Mesothelial cell of epicardium (in vitro differentiated cells): ENCODE measurements around the gene EML1. TPM values are rescaled to one million over a fixed set of nuclear protein-coding genes. Genes with fewer than 3 reads are reported as not detected.

ENCODE experiments used
- DNase-seq, 2 experiments: peaks; one replicate each; pipeline ENCODE4 v3.0.0; 2021; ENCODE audit warnings: low spot score in 2 of 2; ENCODE audit not compliant: unreplicated experiment in 2 of 2
- H3K27ac Mint-ChIP-seq: 2 replicates; pipeline ENCODE4 v1.8.0; 2021; ENCODE audit warnings: mixed read lengths
- H3K27me3 Mint-ChIP-seq: 2 replicates; pipeline ENCODE4 v1.8.0; 2021; ENCODE audit warnings: low read depth, mixed read lengths
- H3K36me3 Mint-ChIP-seq: 2 replicates; pipeline ENCODE4 v1.8.0; 2021; ENCODE audit warnings: mixed read lengths
- H3K4me1 Mint-ChIP-seq: 2 replicates; pipeline ENCODE4 v1.8.0; 2021; ENCODE audit warnings: mixed read lengths
- H3K4me3 Mint-ChIP-seq: 2 replicates; pipeline ENCODE4 v1.8.0; 2021; ENCODE audit warnings: mild to moderate bottlenecking, moderate library complexity, mixed read lengths
- H3K9me3 Mint-ChIP-seq: 2 replicates; pipeline ENCODE4 v1.8.0; 2021; ENCODE audit warnings: mixed read lengths
- total RNA-seq: library from RNA; stranded (reverse); gene quantifications from 3 replicates; pipeline ENCODE4 v1.2.1, GENCODE V29; 2021
- TF ChIP-seq, protein P1 (sequence below): fragments of 200-600 bp; sonication (generic); IDR thresholded peaks from one replicate; pipeline ENCODE4 v1.5.0; 2021; ENCODE audit warnings: antibody characterized with exemption; ENCODE audit not compliant: unreplicated experiment

The EML1 gene
- total RNA-seq, 1 donor from 2014 or later, result 18.9 TPM

DNA sequence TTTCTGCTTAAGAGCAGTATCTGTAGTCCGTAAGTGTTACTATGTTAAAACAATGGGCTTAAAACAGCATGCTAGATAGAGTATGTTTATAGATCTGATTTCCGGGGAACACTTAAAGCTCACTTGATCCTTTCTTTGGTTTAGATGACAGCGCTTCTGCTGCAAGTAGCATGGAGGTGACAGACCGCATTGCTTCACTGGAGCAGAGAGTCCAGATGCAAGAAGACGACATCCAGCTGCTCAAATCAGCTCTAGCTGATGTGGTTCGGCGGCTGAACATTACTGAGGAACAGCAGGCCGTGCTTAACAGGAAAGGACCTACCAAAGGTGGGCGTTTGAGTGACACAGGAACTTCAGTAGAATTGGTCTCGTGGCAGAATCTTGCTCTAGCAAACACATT lies 57.5 kb downstream of the EML1 start:
- H3K27ac Mint-ChIP-seq, result no peak overlapping the region
- H3K9me3 Mint-ChIP-seq, result peaks cover 10% of the 10 kb centered on the region
- H3K4me1 Mint-ChIP-seq, result no peaks in the 10 kb centered on the region
- no peak overlapping the region for H3K4me3 Mint-ChIP-seq
- TF ChIP-seq, protein P1, sequence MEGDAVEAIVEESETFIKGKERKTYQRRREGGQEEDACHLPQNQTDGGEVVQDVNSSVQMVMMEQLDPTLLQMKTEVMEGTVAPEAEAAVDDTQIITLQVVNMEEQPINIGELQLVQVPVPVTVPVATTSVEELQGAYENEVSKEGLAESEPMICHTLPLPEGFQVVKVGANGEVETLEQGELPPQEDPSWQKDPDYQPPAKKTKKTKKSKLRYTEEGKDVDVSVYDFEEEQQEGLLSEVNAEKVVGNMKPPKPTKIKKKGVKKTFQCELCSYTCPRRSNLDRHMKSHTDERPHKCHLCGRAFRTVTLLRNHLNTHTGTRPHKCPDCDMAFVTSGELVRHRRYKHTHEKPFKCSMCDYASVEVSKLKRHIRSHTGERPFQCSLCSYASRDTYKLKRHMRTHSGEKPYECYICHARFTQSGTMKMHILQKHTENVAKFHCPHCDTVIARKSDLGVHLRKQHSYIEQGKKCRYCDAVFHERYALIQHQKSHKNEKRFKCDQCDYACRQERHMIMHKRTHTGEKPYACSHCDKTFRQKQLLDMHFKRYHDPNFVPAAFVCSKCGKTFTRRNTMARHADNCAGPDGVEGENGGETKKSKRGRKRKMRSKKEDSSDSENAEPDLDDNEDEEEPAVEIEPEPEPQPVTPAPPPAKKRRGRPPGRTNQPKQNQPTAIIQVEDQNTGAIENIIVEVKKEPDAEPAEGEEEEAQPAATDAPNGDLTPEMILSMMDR, result no peak
- H3K27me3 Mint-ChIP-seq, result peaks cover 8% of the 10 kb centered on the region
- peaks cover 11% of the 10 kb centered on the region for H3K36me3 Mint-ChIP-seq
- DNase-seq, result no peak

DNA sequence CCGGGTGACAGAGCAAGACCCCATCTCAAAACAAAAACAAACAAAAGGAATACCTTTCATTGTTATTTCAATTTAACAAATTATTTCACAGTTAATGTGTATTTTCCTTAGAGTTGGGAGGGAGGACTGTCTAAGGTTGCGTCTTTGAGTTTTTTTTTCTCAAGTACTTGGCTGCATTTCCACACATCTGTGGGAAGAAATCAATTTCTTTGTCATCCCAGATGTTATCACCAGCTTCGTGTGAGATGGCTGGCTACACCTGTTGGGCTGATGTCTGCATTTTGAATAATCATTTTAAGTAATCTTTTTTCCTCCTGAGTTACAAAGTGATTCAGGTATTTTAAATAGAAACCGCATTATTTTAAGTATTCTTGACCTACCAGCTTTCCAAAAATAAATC lies 59.4 kb downstream of the EML1 start:
- Mint-ChIP-seq H3K36me3 (peaks cover 6% of the 10 kb centered on the region), H3K4me1 (no peaks in the 10 kb centered on the region), H3K27me3 (peaks cover 8% of the 10 kb centered on the region), H3K4me3 (no peak overlapping the region), H3K27ac (no peak overlapping the region), H3K9me3 (peaks cover 5% of the 10 kb centered on the region)
- TF ChIP-seq, protein P1, result no peak
- no peak for DNase-seq

DNA sequence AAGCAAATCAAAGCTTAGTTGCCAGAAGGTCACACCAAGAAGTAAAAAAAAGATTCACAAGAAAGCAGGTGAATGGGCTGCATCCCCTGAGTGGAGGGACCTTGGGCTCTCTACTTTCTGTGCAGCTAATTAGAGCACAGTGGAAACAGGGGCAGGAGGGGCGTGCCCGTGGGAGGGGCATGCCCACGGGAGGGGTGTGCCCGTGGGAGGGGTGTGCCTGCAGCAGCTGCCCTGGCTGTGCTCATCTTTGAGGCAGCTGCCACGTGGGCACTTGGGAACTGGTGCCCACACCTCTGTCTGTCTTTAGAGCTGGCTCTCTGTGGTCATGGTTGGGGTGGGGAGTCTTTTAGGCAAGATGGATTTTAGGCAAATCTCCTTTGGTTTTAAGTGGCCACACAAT lies 60.0 kb downstream of the EML1 start:
- DNase-seq, result no peak
- H3K4me3 Mint-ChIP-seq, result no peak overlapping the region
- H3K27me3 Mint-ChIP-seq, result peaks cover 8% of the 10 kb centered on the region
- H3K27ac Mint-ChIP-seq, result no peak overlapping the region
- peaks cover 6% of the 10 kb centered on the region for H3K36me3 Mint-ChIP-seq
- TF ChIP-seq, protein P1, result no peak
- H3K4me1 Mint-ChIP-seq, result no peaks in the 10 kb centered on the region
- no peaks in the 10 kb centered on the region for H3K9me3 Mint-ChIP-seq

DNA sequence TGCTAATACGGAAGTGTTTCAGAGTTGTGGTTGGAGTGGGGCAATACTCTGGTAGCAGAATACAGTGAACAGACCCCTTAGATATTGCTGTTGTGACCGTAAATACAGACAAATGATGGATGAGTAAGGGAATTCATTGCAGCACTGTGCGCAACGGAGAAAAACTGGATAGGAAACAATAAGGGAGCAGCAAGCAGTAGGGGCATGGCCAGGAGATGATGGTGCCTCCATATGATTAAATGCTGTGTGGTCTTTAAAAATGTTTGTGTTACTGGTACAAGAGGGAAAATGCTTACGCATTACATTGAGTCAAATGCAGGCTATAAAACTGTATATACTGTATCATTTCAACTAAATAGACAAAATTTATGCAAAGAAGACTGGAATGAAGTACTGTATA lies 61.6 kb downstream of the EML1 start:
- no peaks in the 10 kb centered on the region for H3K9me3 Mint-ChIP-seq
- TF ChIP-seq, protein P1, result no peak
- H3K27ac Mint-ChIP-seq, result no peak overlapping the region
- peaks cover 3% of the 10 kb centered on the region for H3K4me1 Mint-ChIP-seq
- H3K4me3 Mint-ChIP-seq, result no peak overlapping the region
- DNase-seq, result no peak
- peaks cover 6% of the 10 kb centered on the region for H3K36me3 Mint-ChIP-seq
- H3K27me3 Mint-ChIP-seq, result peaks cover 8% of the 10 kb centered on the region

DNA sequence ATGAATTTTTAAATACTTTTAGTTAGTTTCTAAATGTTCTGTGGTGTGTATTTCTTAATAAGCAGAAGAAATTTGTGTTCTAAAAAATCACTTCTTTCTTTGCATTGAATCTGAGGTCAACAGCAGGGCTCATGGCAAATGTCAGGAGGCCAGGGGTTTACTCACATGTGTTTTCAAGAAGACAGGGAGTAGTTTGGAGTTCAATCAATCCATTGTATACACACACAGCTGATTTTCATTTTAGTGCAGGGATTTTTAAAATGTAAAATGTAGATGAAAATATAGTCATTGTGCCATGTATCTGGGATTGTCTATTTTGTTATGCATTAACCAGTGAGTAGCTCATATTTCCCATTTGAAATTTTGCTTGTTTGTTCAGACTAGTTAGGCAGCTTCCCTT lies 62.1 kb downstream of the EML1 start:
- Mint-ChIP-seq H3K36me3 (peaks cover 6% of the 10 kb centered on the region), H3K27ac (no peak overlapping the region), H3K9me3 (no peaks in the 10 kb centered on the region), H3K4me1 (peaks cover 7% of the 10 kb centered on the region), H3K4me3 (no peak overlapping the region), H3K27me3 (peaks cover 10% of the 10 kb centered on the region)
- DNase-seq, result no peak
- TF ChIP-seq, protein P1, result no peak

DNA sequence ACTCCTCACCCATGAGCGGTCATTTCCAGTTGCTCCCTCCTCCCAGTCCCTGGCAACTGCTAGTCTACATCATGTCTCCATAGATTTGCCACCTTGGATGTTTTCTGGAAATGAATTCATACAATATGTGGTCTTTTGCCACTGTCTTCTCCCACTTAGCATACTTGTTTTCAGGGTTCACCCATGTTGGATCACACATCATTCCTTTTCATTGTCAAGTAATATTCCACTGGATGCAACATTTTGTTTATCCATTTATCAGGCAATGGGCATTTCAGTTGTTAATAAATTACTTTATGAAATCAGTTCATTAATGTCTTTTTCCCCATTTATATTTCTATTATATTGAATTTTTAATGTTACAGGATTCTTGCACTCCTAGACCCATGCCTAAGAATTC lies 64.3 kb downstream of the EML1 start:
- peaks cover 9% of the 10 kb centered on the region for H3K27me3 Mint-ChIP-seq
- no peak overlapping the region for H3K4me3 Mint-ChIP-seq
- H3K27ac Mint-ChIP-seq, result no peak overlapping the region

More for the DNA sequence above, 64.3 kb downstream of the EML1 start:
- Mint-ChIP-seq H3K9me3 (no peaks in the 10 kb centered on the region), H3K36me3 (peaks cover 2% of the 10 kb centered on the region), H3K4me1 (peaks cover 10% of the 10 kb centered on the region)
- no peak for DNase-seq
- TF ChIP-seq, protein P1, result no peak
